Sigmoid colon (tissue), 4 donors: ENCODE results near the gene SLC7A6OS.

Source experiments
- POLR2A ChIP-seq, 2 donors: fragments of 450-650 bp; IDR thresholded peaks; one replicate each; pipeline ENCODE4 v1.6.1; 2016; ENCODE audit warnings: antibody characterized with exemption in 2 of 2, mild to moderate bottlenecking in 2 of 2, moderate library complexity in 2 of 2
- POLR2AphosphoS5 ChIP-seq, 4 donors: sonication (generic); formaldehyde crosslinking; IDR thresholded peaks; one replicate each; pipeline ENCODE4 v1.6.1; 2017; ENCODE audit warnings: antibody characterized with exemption in 4 of 4
- TF ChIP-seq, protein P1 (sequence below), 4 experiments: fragments of 450-650 bp in 3 of 4; fragments of 200-600 bp in 1 of 4; IDR thresholded peaks; one replicate each; pipeline ENCODE4 v1.5.1; 2016 to 2019; ENCODE audit warnings: antibody characterized with exemption in 4 of 4, mild to moderate bottlenecking in 3 of 4, moderate library complexity in 2 of 4

DNA sequence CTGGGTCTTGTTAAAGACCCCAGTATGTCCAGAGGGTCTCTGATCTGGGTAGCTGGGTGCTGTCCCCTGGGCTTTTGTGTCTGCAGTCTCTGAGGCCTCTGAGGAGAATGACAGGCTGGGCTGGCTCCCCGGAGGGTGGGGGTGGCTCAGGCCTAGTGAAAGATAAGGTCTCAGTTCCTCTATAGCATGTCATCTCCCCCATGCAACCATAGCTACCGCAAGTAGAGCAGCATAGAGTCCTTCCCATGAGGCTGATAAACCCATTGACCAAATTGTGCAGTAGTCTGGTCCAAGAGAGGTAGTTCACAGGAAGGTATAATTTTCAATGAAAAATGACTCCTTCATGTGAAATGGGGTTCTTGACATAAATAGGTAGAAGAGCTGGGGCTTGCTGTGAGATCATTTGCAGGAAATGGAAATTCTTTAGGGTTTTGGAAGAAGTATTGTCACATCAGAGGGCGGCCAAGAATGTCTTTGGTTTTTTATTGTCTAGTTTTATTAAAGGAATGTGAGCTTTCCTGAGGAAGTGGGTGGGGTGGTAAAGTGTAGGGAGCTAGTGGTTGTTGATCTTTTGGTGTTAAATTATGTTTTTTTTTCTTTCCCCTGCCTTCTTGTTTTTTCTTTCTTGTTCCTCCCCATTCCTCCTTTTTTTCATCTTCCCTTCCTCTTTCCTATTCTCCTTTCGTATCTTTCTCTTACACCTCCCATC is 21.0 kb downstream of the SLC7A6OS start:
- TF ChIP-seq, protein P1, sequence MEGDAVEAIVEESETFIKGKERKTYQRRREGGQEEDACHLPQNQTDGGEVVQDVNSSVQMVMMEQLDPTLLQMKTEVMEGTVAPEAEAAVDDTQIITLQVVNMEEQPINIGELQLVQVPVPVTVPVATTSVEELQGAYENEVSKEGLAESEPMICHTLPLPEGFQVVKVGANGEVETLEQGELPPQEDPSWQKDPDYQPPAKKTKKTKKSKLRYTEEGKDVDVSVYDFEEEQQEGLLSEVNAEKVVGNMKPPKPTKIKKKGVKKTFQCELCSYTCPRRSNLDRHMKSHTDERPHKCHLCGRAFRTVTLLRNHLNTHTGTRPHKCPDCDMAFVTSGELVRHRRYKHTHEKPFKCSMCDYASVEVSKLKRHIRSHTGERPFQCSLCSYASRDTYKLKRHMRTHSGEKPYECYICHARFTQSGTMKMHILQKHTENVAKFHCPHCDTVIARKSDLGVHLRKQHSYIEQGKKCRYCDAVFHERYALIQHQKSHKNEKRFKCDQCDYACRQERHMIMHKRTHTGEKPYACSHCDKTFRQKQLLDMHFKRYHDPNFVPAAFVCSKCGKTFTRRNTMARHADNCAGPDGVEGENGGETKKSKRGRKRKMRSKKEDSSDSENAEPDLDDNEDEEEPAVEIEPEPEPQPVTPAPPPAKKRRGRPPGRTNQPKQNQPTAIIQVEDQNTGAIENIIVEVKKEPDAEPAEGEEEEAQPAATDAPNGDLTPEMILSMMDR (IDR thresholded peaks at IDR 0.05), result no peak
- TF ChIP-seq POLR2AphosphoS5 (IDR thresholded peaks at IDR 0.05), result no peak
- no peak for TF ChIP-seq POLR2A (IDR thresholded peaks at IDR 0.05)
